SW480 (cell line): ENCODE results near the gene CSNK2B.

Experiments used
- DNase-seq: peaks from one replicate; pipeline ENCODE4 v3.0.0-alpha.2; 2016; ENCODE audit warnings: low spot score

CSNK2B gene

DNA sequence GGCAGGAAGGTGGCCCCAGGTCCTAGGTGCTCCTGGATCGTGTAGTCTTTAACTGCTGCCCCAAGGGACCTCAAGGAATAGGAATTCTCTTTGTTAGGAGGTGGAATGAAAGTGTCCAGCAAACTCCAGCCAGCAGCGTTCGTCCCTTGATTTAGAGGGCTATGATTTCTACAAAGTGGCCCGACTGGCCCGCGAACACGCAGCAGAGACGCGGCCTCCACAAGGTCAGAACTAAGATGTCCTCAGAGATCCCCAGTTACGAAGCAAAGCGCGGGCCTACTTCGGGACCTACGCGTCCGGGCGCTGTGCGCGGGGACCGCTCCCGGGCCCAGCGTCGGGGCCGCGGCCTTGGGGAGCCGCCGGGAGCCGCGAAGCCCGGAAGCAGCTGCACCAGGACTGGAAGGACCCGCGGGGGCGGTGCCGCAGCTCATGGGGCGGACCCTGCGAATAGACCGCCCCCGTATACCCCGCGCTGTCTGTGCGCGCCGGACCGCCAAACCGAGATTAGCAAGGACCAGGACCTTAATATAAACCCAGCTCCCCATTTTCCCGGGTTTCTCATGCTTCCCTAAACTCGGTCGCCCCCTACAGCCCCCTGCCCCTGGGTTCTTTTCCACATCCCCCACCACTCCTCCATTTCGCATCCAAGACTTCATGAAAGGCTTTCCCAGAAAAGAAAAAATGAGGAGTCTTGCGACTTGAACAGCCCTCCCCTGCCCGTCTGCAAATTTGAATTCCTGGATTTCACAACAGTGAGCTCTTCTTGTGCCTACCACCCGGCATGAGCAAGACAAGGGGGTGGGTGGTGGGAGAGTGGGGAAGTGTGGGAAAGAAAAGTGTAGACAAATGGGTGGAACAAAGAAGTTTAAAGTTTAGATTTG, 5.3 kb upstream of the CSNK2B start, which contains the start of gene C6orf47:
Gene C6orf47 (minus strand): TSS at position 398 of the 881 bp plus-strand sequence. CDS start 831 bp downstream, outside the sequence.
- DNase-seq, result peak; percentile 75

DNA sequence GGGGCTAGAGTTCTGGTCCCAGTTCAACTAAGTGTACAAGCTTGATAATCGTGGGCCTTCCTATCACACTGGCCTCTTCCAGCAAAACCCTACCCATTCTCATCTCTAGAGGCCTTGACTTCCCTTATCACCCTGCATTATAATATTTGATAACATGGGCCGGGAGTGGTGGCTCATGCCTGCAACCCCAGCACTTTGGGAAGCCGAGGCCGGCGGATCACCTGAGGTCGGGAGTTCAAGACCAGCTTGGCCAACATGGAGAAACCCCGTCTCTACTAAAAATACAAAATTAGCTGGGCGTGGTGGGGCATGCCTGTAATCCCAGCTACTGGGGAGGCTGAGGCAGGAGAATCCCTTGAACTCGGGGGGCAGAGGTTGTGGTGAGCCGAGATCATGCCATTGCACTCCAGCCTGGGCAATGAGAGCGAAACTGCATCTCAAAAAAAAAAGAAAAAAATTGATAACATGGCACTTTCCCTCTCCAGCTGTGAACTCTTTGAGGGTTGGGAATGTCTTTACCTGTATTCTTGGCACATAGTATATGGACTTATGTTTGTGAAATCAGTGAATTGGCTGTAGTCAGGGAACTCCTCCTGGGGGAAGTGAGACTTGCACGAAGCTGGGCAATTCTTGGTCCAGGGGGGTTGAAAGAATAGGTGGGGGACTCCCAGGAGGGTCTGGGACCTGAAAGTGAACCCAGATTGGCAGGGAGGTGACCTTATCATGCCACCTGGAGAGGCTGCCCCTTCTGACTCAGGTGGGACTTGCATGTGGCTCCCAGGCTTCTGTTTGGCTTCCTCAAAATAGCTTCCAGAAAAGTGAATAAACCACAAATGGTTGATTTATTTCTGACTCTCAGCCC, 4.4 kb upstream of the CSNK2B start:
- no peak for DNase-seq

DNA sequence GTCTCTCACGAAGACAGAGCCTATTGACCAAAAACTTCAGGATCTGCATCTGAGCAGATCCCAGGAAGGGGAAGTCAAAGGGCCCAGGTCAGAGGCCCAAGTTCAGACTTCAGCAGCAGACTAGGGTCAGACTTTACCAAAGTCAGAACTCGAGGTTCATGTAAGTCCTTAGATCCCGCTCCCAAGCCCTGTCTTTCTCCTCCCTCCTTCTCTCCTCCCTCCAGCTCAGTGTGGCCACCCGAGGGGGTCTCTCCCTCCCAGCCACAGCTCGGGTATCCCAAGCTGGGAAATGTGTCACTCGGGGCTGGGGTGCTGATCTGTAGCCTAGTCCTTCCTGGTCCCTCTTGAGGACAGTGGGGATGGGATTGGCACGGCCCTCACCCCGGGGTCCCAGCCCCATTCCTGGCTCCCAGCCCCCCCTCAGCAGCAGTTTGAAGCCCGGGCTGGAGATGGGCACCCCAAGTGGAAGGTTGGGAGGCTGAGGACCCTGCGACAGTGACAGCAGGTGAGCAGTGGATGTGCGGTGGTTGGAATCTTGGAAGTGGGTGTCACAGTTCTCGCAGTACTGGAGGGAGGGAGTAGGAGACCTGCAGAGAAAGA, 3.7 kb upstream of the CSNK2B start:
- no peak for DNase-seq

DNA sequence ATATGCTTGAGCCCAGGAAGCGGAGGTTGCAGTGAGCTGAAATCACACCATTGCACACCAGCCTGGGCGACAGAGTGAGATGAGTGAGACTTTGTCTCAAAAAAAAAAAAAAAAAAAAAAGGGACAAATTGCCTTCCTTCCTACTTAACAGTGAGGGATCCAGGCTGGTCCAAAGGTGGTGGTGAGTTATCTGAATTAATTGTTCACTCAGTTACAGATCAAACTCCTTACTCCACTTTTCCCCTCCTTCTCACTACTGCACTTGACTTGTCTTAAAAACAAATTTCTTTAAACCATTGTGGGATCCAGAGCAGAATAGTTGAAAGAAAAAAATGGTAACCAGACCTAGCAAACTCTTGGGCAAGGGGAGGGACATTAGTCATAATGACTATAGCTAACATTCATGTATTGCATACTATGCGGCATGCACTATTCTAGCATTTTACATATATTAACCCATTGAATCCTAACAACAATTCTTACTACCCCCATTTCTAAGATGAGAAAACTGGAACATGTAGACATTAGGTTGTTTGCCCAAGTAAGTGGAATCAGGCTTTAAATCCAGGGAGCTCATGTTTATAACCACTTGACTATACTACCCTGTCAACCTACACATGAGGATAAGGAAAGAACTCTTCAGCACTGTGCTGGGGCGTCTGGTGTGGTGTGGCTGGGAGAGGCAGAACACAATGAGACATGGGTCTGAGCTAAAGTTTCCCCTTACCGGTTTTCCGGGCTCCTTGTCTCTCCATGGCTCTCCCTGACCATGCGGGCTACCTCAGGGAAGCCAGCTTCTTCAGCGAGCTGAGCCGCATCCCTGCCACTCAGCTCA, 2.5 kb upstream of the CSNK2B start:
- no peak for DNase-seq

DNA sequence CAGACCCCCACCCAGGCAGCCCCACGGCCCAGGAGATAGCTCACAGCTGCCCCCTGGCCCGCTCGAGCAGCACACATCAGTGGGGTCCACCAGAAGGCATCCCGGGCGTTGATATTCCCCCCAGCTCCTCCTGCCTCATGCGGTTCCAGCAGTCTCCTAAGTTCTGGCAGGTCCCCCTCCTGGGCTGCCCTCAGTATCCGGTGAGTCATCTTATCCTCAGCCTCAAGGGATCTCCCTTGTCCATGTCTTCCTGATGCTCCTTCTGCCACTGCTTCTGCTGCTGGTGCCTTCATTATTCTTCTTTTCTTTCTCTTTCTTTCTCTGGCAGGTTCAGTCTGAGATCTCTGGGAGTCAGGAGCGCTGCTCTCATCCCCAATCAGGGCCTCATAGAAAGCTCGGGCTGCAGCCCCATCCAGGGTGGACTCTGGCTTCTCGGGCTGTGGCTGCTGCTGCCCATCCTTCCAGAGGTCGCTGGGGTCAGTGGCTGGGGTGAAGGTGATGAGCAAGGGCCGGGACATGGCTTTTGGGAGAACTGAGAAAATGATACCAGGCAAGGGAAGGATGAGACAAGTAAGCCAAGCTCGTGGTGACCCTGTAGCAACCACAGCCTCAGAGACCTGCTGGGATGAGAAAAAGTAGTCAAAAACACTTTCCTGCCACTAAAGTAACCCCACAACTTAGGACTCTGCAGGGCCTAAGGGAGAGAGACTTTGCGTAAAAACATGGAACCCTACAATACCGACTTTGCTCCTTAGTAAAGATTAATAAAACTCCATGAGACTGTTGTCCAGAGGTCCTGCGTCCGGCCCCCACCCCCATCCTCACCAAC, 1.7 kb upstream of the CSNK2B start:
- peak; percentile 37 for DNase-seq

DNA sequence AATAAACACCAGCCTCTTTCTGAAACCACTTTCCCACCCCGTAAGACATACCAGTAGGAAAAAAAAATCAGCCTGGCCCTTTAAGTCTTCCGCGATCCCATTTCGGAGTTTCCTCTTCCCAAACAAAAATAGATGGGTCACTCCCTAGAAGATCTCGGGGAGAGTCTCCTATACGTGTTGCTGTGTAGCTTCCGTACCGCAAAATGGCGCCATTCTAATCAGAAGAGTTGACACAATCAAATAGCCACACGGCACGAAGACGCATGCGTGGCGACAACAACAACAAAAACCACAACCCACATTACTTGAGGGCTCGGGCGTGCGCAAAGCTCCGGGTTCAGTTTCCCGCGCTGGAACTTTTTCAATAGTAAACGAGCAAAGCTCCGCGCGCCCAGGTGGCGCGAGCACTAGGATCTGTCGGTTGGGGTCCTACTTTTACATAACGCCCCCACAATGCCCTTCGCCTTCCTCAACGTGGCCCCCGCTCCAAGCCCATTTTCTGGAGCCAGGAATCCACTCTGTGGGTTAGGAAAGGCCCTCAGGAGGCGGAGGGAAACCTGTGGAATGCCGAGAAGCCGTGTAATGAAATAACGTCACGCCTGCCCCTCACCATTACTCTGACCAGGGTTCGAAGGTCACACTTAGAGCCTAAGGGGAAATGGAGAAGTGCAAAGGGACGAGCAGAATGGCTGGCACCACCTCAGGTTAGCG, 935 bp upstream of the CSNK2B start, which contains the start of gene GPANK1:
Gene GPANK1 (minus strand): TSS at position 208 of the 711 bp plus-strand sequence. CDS start 519 bp downstream, outside the sequence.
- DNase-seq, result peak; percentile 92

DNA sequence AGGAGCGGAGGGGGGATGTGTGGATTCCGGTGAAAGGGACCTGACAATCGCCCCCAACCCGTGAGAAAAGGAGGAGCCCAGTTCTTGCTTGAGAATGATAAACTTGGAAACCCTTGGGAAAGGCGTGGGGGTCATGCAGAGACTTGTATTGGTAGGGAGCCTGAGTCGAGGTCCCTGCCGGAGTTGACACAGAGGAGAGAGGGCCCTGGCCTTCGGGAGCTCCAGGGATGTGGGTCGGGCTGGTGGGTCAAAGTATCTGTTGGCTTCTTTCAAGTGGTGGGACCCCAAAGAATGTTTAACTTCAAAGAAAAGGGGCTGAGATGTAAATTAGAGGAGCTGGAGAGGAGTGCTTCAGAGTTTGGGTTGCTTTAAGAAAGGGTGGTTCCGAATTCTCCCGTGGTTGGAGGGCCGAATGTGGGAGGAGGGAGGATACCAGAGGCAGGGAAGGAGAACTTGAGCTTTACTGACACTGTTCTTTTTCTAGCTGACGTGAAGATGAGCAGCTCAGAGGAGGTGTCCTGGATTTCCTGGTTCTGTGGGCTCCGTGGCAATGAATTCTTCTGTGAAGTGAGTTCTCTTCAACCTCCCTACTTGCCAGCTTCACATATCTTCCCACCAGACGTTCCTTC, 571 bp downstream of the CSNK2B start:
- DNase-seq, result no peak

DNA sequence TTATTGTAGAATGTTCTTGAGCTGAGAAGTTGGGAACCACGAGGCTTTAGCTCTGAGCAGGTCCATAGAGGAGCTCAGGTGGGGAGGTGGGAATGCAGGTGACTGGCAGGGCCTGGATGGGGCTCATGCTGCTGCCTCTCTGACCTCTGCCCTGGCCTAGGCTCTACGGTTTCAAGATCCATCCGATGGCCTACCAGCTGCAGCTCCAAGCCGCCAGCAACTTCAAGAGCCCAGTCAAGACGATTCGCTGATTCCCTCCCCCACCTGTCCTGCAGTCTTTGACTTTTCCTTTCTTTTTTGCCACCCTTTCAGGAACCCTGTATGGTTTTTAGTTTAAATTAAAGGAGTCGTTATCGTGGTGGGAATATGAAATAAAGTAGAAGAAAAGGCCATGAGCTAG, 3.8 kb downstream of the CSNK2B start, which contains the start of gene LY6G5B:
Gene LY6G5B (plus strand): TSS at position 301 of the 400 bp plus-strand sequence. CDS start 975 bp downstream, outside the sequence.
- DNase-seq, result no peak

DNA sequence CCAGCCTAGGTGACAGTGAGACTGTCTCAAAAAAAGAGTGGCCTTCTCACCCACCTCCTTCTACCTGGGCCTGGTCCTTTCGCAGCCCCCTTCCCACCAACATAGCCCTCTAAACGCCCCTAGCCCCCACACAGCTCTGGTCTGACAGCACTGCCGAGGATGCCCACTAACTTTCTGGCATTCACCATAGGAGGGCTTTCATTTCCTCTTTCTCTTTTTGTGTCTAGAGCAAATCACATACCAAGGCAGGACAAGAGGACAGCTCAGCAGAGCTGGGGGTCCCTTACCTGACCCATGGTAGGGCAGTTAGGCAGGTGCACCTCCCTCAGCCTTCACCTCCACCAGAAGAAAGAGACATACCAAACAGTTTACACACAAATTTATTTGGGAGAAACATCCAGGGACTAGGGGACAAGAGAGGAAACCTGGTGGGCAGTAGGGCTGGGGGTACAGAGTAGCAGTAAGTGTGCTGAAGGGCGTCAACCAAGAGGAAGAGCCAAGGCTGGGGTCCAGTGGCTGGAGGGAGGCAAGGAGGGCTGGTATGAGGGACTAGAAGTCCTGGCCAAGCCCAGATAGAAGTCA, 10.5 kb downstream of the CSNK2B start:
- DNase-seq, result no peak

DNA sequence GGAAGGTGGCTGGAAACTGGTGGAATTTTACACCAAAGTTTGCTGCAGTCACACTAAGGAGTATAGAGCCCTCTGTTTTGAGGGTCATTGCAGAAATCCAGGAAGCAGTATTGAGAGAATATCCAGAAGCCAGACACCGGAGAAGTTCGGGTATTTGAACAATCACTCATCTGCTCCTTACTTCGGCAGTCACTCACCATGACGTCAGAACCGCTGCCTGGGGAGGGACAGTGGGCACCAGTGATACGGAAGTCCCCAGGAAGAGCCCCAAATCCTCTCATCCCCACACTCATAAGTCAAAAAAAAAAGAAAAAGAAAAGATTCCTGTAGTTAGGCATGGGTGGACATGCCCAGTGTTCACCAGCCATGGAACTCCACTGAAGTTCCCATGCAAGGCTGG, 11.0 kb downstream of the CSNK2B start:
- no peak for DNase-seq

DNA sequence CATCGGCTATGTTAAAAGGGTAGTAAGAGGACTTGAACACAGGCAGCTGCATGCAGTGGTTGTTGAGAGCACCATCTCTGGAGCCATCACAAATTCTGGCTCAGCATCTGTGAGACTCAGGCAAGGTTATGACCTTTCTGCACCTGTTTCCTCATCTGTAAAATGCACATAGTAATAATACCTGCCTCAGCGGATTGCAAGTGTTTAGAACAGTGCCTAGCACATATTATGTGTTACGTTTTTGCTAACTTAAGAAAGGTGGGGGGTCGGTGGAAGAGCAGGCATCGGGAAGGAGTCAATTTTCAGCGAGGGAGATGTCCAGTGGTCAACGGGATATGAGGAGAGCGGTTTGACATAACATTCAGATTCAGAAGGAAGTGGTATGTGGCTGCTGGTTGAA, 12.1 kb downstream of the CSNK2B start:
- DNase-seq, result no peak

DNA sequence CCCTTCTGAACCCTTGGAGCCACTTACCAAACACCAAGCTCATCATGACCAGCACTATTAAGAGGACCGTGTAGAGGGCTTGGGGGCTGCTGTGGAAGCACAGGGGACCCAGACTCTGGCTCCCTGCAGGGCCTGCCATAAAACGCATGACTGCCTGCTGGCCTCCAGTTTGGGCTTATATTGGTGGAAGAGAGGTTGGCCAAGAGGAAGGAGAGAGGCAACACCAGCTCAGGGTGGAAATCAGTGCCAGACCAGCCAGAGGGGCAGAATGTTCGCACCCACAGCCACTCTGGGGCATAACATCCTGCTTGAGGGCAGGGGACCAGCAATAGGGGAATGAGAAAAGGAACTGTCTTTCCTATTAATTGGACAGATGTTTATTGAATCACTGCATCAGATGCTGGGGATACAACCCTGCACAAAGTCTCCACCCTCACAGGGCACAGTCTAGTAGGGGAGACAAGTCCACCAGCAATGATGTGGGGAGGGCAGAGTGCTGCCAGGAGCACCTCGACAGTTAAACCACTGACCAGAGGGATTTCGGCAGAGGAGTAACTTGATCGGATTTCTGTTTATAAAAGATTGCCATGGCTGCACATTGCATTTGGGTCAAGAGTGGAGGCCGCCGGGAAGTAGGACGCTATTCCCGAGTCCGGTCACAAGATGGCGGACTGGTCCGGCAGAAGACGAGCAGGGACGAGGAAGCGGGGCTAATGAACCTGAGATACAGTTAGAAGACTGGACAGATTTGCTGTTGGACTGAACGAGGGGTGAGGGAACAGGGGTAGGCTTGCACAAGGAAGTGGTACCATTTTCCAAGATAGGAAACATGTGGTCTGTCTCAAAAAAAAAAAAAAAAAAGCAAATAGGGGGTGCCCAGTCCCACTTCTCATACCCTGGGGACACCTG, 14.6 kb downstream of the CSNK2B start, which contains the start of gene LY6G5C:
Gene LY6G5C (minus strand): TSS at position 842 of the 909 bp plus-strand sequence. CDS start 694 bp downstream, at position 148.
- DNase-seq, result peak; percentile 89

DNA sequence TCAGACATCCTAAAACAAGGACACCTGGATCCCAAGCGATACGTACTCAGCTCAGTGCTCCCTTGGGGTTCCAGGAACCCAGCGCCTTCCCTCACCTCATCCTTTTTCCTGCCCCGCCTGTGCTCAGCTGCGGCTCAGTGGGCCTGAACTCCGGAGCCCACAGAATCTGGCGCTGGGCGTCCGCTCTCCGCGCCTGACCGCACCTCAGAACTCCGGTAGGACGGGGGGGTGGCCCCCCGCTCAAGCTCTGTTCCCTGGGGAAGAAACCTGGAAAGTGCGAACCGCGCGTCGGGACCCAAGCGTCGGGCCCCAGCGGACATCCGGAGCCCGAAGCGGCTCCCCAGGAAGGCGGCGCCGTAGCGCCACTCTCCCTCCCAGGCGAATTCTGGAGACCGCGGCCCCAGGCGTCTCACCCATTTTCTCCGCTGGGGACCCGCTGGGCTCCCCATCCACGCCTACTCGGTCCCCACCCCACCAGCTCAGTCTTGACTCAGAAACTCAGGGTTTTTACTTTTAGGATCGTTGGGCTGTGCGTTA, 15.3 kb downstream of the CSNK2B start:
- DNase-seq, result peak; percentile 31

DNA sequence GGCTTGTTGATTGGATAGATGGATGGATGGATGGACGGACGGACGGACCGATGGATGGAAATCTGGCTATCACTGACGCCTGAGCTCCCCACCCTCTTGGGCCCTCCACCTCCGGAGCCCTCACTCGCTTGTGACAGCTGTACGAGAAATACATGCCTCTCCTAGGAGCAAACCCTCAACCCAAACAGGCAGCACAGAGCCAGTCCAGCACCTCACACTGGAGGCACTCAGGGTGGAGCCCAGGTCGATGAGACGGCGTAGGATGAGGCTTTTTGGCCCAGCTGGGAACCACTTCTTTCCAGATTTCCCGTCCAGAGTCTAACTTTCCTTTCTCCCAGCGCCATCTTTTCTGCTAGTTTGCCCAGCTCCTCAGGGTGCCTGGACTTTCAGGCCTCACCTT, 17.7 kb downstream of the CSNK2B start:
- no peak for DNase-seq

DNA sequence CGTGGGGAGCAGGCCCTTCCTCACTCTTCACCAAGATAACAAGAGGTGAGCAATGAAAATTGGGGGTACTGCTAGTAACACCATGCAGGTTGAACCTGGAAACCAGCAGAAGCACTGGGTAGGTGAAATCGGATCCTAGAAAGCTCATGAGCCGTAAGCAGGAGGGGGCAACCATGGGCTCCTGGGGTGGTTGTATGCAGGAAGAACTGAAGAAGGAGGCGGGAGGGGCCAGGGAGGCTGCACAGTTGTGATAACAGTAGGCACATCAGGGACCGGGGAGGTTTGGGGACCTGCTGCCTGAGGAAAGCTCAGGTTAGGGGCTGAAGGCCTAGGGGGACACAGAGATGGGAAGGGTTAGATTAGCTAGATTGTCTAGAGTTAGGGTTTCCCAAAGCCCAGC, 20.6 kb downstream of the CSNK2B start:
- DNase-seq, result no peak

DNA sequence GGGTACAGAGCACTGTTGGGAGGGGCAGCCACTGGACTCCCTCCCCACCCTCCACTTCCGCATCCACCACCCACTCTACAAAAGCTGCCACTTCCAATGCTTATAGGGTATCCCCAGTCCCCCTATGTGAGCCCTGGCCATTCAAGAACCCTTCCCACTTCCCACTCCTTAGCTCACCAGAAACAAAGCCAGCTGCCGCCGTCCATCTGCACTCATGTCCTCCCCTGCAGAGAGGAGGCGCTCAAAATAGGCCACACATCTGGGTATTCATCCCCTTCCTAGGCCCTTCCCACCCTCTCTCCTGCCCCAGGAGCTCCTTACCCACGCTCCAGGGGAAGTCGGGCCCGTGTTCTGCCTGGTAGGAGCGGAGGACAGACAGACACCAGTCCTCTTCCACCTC, 21.4 kb downstream of the CSNK2B start:
- no peak for DNase-seq
